ENCODE results near the gene CRISPLD2.
"Not testable (repeated sequence)": the region's sequence is repeated elsewhere in the genome, so short reads cannot be mapped to it uniquely, and the experiment has no call there.

The CRISPLD2 gene

DNA sequence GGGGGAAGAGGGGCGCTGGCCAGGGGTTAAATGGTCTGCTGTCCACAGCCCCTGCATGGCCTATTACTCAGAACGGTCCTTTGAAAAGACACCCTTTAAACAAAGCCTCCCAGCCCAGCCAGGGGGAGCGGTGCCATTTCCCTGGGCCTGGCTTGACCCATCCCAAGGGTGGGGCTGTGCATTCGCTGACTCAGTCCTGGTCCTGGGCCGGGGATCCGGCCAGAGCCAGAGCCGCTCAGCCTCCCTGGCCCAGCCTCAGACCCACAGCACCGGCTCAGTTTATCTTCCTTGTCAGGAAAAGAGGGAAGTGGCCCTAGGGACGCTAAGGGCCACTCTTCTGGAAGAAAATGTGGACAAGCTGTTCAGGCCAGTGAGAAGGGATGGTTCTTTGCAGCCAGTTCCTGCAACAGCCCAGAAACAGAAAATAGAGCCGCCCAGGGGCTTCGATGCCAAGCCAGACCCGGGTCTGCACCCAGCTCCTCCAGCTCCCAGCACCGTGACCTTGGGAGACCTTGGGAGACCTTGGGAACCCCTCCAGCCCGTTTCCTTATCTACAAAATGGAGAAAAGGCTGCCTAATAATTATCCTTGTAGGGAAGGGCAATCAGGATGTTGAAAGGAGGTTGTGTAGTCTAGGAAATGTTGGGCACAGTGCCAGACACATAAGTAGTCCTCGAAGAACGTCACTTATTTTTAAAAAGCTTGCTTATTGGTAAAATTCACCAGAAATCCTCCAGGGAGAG lies 109.1 kb downstream of the CRISPLD2 start:
- DNase-seq (ENCODE audit: low read depth in 2 of 3, low spot score in 2 of 3) = no peak

GRCh38 chr16:84929421-84930297 lies 109.9 kb downstream of the CRISPLD2 start:
- no peak for DNase-seq (ENCODE audit: low read depth in 2 of 3, low spot score in 2 of 3)

DNA sequence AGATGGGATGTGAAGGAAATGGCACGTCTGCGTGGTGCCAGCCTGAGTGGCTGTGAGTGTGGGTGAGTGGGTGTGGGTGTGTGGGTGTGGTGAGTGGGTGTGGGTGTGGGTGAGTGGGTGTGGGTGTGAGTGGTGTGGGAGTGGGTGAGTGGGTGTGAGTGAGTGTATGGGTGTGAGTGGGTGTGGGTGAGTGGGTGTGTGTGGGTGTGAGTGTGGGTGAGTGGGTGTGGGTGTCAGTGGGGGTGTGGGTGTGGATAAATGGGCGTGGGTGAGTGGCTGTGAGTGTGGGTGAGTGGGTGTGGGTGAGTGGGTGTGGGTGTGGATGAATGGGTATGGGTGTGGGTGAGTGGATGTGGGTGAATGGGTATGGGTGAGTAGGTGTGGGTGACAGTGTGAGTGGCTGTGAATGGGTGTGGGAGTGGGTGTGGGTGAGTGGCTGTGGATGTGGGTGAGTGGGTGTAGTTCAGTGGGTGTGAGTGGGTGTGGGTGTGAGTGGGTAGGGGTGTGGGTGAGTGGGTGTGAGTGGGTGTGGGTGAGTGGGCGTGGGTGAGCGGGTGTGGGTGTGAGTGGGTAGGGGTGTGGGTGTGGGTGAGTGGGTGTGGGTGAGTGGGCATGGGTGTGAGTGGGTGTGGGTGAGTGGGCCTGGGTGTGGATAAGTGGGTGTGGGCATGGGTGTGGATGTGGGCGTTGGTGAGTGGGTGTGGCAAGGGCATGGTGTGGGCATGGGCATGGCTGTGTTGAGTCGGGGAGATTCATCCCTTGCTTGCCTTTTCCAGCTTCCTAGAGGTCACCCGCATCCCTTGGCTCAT lies 110.7 kb downstream of the CRISPLD2 start:
- DNase-seq (ENCODE audit: low read depth in 2 of 3, low spot score in 2 of 3) = no peak

DNA sequence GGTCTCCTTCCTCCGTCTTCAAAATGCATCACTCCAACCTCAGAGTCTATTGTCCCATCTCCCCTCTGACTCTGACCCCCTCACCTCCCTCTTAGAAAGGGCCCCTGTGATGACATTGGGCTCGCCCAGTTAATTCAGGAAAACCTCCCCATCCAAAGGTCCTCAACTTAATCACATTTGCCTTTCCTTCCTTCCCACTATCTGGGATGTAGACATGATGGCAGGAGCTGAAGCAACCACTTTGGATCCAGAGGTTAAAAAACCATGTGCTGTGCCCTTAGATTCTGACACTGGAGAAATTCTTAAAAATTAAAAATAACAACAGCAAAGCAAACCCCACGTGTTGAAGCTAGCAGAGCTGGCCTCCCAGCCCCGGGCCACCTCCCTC lies 111.3 kb downstream of the CRISPLD2 start:
- no peak for DNase-seq (ENCODE audit: low read depth in 2 of 3, low spot score in 2 of 3)

- no peak for DNase-seq (ENCODE audit: low read depth in 2 of 3, low spot score in 2 of 3)
Observed at GRCh38 chr16:84931506-84931905, 111.7 kb downstream of the CRISPLD2 start.

GRCh38 chr16:84932681-84933080 lies 112.9 kb downstream of the CRISPLD2 start:
- no peak for DNase-seq (ENCODE audit: low read depth in 2 of 3, low spot score in 2 of 3)

- no peak for DNase-seq (ENCODE audit: low read depth in 2 of 3, low spot score in 2 of 3)
Observed at GRCh38 chr16:84933774-84934631, 114.2 kb downstream of the CRISPLD2 start.

DNA sequence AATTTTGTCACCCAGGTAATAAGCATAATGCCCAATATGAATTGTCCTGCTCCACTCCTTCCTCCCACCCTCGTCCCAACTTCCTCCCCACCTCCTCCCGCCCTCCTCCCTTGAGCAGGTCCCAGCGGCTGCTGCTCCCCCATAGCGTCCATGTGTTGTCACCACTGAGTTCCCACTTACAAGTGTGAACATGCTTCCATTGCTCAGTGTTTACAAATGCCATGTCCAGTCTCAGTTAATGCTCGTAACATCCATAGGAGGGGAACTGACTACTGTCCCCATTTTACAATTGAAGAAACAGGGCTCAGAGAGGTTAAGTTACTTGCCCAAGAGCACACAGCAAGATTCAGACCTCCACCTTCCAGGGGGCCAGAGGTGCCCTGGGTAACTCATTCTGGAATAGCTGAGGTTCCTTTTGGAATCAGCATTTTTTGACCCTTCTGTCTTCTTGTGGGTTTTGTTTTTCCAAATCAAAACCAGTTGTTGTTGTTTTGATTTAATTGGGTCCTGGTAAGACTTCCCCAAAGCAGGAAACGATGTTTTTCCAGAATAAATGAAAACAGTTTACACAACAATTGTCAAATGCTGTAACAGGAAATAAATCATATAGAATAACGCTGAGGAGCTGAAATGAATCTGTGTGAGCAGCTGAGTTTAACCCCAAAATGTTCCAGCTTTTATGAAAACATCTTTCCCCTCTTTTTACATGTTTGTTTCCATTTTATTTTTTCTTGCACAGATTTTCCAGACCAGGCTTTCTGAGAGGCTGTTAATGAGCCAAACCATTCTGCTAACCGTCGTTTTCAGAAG lies 117.6 kb downstream of the CRISPLD2 start:
- no peak for DNase-seq (ENCODE audit: low read depth in 2 of 3, low spot score in 2 of 3)

- not testable (repeated sequence) for DNase-seq (ENCODE audit: low read depth in 2 of 3, low spot score in 2 of 3)
Observed at GRCh38 chr16:84938616-84939015, 118.8 kb downstream of the CRISPLD2 start.

GRCh38 chr16:84940670-84941551 lies 121.1 kb downstream of the CRISPLD2 start:
- no peak for DNase-seq (ENCODE audit: low read depth in 2 of 3, low spot score in 2 of 3)

DNA sequence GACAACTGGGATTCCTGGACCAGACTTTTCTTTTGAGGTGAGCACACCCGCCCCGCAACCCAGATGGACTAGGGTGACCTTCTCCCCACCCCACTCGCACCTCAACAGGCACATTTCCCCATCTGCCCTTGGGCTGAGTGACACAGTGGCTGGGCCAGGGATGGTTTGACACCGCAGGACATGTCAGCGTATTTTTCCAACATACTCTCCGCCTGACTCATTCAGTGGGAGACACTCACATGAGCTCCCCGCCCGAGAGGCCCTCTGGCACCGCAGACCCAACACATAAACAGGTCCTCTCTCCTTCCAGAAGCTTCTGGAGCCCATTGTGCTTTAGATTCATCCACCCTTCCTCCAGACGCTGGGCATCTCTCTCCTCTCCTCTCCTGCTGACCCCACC lies 122.1 kb downstream of the CRISPLD2 start:
- no peak for DNase-seq (ENCODE audit: low read depth in 2 of 3, low spot score in 2 of 3)

GRCh38 chr16:84942786-84943185 lies 123.0 kb downstream of the CRISPLD2 start:
- no peak for DNase-seq (ENCODE audit: low read depth in 2 of 3, low spot score in 2 of 3)

DNA sequence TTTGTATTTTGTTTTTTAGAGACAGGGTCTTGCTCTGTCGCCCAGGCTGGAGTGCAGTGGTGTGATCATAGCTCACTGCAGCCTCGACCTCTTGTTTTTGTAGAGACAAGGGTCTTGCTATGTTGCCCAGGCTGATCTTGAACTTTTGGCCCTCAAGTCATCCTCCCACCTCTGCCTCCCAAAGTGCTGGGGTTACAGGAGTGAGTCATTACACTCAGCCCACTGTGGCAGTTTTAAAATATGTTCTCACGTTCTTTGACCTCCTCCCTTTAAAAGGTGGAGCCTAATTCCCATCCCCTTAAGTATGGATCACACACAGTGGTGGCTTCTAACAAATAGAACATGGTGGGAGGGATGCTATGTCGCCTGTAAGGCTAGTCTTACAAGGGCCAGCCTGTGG lies 123.8 kb downstream of the CRISPLD2 start:
- no peak for DNase-seq (ENCODE audit: low read depth in 2 of 3, low spot score in 2 of 3)

DNA sequence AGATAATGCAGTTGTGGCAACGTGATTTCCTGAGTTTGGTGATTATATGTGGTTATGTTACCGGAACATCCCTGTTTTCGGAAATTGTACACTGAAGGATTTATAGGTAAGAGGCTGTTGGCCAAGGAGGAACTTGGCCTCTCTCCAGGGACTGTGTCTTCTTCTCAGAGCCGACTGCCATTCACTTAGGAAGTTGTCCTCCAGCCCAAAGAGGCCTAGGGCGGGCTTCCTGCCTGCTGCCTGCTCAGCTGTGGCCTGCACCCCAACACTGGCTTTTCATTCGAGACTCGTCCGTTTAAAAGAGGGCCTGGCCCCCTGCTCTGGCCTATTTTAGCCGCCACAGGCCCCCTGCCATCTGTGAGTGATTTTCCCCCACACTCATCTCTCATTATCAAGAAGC lies 127.2 kb downstream of the CRISPLD2 start:
- DNase-seq (ENCODE audit: low read depth in 2 of 3, low spot score in 2 of 3) = no peak

- DNase-seq (ENCODE audit: low read depth in 2 of 3, low spot score in 2 of 3) = no peak
Observed at GRCh38 chr16:84947996-84948850, 128.4 kb downstream of the CRISPLD2 start.

DNA sequence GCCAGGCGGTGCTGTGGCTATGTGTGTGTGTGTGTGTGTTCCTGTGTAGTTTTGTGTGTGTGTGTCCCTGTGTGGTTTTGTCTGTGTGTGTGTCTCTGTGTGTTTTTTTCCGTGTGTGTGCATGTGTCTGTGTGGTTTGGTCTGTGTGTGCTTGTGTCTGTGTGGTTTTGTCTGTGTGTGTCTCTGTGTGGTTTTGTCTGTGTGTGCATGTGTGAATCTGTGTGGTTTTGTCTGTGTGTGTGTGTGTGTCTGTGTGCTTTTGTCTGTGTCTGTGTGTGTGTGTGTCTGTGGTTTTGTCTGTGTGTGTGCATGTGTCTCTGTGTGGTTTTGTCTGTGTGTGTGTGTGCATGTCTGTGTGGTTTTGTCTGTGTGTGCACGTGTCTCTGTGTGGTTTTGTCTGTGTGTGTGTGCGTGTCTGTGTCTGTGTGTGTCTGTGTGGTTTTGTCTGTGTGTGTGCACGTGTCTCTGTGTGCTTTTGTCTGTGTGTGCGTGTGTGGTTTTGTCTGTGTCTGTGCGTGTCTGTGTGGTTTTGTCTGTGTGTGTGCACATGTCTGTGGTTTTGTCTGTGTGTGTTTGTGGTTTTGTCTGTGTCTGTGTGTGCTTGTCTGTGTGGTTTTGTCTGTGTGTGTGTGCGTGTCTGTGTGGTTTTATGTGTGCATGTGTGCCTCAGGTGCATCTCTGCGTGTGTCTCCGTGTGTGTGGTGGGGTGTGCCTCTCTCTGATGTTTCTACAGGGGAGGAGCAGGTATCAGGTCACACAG lies 129.2 kb downstream of the CRISPLD2 start:
- no peak for DNase-seq (ENCODE audit: low read depth in 2 of 3, low spot score in 2 of 3)

GRCh38 chr16:84949772-84950436 lies 130.1 kb downstream of the CRISPLD2 start:
- no peak for DNase-seq (ENCODE audit: low read depth in 2 of 3, low spot score in 2 of 3)
